ENCODE data around the gene HNRNPH2. TPM values are rescaled to one million over a fixed set of nuclear protein-coding genes. Genes with fewer than 3 reads are reported as not detected.

HNRNPH2 gene
- total and polyA plus RNA-seq, 5 donors: 53.3 to 69.4 (median 58.2) TPM

DNA sequence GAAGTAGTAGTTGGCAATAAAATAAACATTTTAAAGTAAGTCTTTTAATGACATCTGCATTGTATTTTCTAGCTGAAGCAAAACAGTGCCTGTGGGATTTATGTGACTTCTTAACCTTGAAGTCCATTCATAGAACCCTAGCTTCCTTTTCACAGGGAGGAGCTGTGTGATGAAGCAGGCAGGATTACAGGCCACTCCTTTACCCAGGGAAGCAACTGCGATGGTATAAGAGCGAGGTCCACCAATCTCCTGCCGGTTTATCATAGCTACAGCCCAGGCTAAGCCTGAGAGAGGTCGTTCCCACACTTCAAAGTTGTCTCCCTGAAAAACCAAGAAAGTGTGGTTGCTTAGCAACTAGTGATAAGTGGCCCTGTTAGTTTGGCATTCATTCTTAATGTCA is 10.2 kb upstream of the HNRNPH2 start:
- ATAC-seq: peak in 1 of 2 donors; percentile 67
- WGBS: 25% methylated on average over 4 of the region's 4 CpGs
- no peaks in the 10 kb centered on the region for H3K4me1 ChIP-seq (ENCODE audit: control insufficient read depth, insufficient read depth, low read length)
- no peaks in the 10 kb centered on the region for H3K27me3 ChIP-seq (ENCODE audit: control insufficient read depth, insufficient read depth)
- no peaks in the 10 kb centered on the region for H3K9me3 ChIP-seq (ENCODE audit: control insufficient read depth, low read length)
- H3K4me3 ChIP-seq (ENCODE audit: low read length): no peak overlapping the region
- H3K27ac ChIP-seq (ENCODE audit: low read length): no peak overlapping the region
- intact Hi-C loops (cut with DNase I): no loop called here
- no peak for DNase-seq

DNA sequence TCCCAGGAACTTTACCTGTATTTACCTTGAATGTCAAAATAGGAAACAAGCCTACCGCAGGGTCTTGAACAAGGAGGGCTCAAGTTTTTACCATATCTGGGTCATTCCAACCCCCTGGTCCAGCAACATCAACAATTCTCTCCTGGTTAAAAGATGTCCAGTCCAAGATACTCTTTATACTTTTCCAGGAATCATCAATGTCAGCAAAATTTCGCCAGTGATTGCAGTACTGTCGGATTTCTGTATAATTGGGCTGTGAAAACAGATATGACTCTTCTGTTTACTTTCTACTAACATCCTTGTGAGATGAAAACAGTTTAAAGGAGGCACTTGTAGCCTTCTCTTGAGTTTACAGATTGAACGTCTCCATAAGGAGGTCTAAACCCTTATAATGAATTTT is 9.3 kb upstream of the HNRNPH2 start:
- Histone ChIP-seq H3K27me3 (ENCODE audit: control insufficient read depth, insufficient read depth) (no peaks in the 10 kb centered on the region), H3K4me1 (ENCODE audit: control insufficient read depth, insufficient read depth, low read length) (no peaks in the 10 kb centered on the region), H3K4me3 (ENCODE audit: low read length) (no peak overlapping the region), H3K27ac (ENCODE audit: low read length) (no peak overlapping the region), H3K9me3 (ENCODE audit: control insufficient read depth, low read length) (no peaks in the 10 kb centered on the region)
- WGBS: 90% methylated on average over 4 of the region's 4 CpGs
- intact Hi-C loops (cut with DNase I): no loop called here
- DNase-seq: no peak
- ATAC-seq: no peak

DNA sequence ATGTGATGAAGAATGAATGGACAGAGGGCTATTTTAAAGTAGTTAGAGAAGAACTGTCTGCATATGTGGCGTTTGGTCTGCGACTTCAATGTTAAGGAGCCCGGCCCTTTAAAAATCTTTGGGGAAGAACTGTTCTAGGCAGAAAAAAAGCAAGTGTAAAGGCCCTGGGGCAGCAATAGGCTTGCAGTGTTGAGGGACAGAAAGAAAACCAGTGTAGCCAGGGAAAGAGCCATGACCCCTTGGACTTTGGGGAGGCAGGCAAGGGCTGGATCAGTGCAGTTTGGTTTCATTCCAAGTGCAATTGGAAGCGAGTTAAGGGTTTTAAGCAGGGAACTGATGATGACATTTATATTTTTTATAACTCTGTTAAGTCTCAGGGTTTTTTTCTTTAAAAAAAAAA is 8.2 kb upstream of the HNRNPH2 start:
- 95% methylated on average over 4 of the region's 4 CpGs for WGBS
- Histone ChIP-seq H3K4me1 (ENCODE audit: control insufficient read depth, insufficient read depth, low read length) (no peaks in the 10 kb centered on the region), H3K9me3 (ENCODE audit: control insufficient read depth, low read length) (no peaks in the 10 kb centered on the region), H3K4me3 (ENCODE audit: low read length) (no peak overlapping the region), H3K27me3 (ENCODE audit: control insufficient read depth, insufficient read depth) (no peaks in the 10 kb centered on the region), H3K27ac (ENCODE audit: low read length) (no peak overlapping the region)
- no peak for DNase-seq
- no peak for ATAC-seq
- intact Hi-C loops (cut with DNase I): no loop called here

DNA sequence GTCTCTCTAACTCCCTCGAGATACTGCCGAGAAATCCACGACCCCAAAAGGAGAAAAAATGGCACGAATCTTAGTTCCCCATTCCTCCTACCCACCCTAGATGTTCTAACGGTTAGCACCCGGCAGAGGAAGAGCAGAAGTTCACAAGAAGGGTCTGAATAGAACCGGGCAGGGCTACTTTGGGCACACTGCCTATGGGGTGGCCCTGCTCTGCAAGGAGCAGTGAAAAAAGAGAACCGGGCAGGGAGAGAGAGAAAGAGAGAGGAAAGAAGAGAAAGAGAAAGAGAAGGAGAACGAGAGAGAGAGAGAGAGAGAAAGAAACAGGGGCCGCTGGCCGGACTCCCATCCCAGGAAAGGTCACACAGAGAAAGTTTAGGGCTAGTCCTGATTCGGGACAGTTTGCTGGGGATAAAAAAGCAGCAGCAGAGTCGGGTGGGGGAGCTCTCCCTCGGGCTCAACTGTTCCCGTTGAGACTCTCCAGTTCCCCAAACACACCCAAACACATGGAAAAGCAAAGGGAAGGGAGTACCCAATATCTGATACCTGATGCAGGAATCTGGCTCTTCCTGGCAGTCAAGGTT is 765 bp upstream of the HNRNPH2 start:
- Histone ChIP-seq H3K4me3 (ENCODE audit: low read length) (peak overlapping the region; percentile 56), H3K27ac (ENCODE audit: low read length) (peak overlapping the region; percentile 49), H3K9me3 (ENCODE audit: control insufficient read depth, low read length) (no peaks in the 10 kb centered on the region), H3K27me3 (ENCODE audit: control insufficient read depth, insufficient read depth) (no peaks in the 10 kb centered on the region), H3K4me1 (ENCODE audit: control insufficient read depth, insufficient read depth, low read length) (no peaks in the 10 kb centered on the region)
- DNase-seq (no peak), ATAC-seq (peak in 1 of 2 donors; percentile 2)
- under 1% methylated on average over 15 of the region's 15 CpGs for WGBS
- intact Hi-C loops (cut with DNase I): no loop called here

DNA sequence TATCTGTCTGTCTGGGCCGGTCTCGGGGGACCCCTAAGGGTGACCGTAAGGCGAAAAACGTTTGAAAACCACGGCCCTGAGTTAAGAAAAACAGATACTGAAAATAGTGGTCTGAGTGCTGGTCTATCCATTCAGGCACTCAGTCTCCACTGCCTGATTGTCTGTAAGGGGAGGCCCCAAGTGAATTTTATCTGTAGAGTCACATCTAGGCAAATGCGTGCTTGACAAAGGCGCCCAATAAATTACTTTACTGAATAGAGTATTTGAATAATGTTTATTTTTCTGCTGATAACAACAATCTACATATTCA is 465 bp downstream of the HNRNPH2 start:
- Histone ChIP-seq H3K27ac (ENCODE audit: low read length) (peak overlapping the region; percentile 100), H3K4me3 (ENCODE audit: low read length) (peak overlapping the region; percentile 95), H3K27me3 (ENCODE audit: control insufficient read depth, insufficient read depth) (no peaks in the 10 kb centered on the region), H3K4me1 (ENCODE audit: control insufficient read depth, insufficient read depth, low read length) (no peaks in the 10 kb centered on the region), H3K9me3 (ENCODE audit: control insufficient read depth, low read length) (no peaks in the 10 kb centered on the region)
- under 1% methylated on average over 8 of the region's 8 CpGs for whole genome bisulfite sequencing
- ATAC-seq (no peak), DNase-seq (no peak)
- intact Hi-C loops (cut with DNase I): no loop called here

DNA sequence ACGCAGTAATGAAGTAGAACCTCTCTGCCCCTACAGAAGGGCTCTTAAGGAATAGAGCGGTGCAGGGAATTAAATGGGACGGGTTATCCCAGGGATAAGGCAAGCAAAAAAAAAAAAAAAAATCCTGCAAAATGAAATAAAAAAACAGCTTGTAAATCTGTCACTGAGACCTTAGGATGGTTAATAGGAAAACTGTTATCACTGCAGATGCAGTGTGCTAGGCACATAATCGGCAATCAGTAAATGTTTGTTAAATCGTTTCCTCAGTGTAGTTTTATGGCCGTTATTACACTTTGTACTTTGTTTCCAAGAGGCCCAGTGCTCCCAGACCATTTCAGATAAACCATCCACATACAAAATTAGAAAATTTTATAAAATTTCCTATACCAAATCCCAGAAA is 1.0 kb downstream of the HNRNPH2 start:
- Histone ChIP-seq H3K9me3 (ENCODE audit: control insufficient read depth, low read length) (no peaks in the 10 kb centered on the region), H3K4me1 (ENCODE audit: control insufficient read depth, insufficient read depth, low read length) (no peaks in the 10 kb centered on the region), H3K27me3 (ENCODE audit: control insufficient read depth, insufficient read depth) (no peaks in the 10 kb centered on the region), H3K4me3 (ENCODE audit: low read length) (peak overlapping the region; percentile 95), H3K27ac (ENCODE audit: low read length) (no peak overlapping the region)
- 2% methylated on average over 6 of the region's 6 CpGs for WGBS
- no peak for ATAC-seq
- intact Hi-C loops (cut with DNase I): no loop called here
- DNase-seq: no peak

DNA sequence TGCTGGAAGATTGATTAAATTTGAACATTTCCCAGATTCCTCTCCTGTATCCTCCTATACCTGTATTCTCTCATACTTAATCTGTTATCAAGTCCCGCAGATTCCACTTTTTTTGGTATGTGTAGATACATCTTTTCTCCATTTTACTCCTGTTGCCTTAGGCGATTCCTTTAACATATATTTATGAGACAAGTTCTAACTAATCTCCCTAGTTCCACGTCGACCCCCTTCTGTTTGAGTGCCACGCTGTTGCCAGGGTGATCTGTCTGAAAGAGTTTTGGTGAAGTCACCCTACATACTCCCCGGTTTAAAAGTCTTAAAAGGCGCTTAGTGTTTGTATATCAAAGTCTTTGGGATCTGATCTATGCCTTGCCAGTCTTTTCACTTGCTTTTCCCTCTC is 2.4 kb downstream of the HNRNPH2 start:
- H3K9me3 ChIP-seq (ENCODE audit: control insufficient read depth, low read length): no peaks in the 10 kb centered on the region
- intact Hi-C loops (cut with DNase I): loop anchor here in 1 of 4 donors (10.0 kb wide), 1 partner anchor 394 kb away; no protein-coding TSS in a partner anchor
- H3K27ac ChIP-seq (ENCODE audit: low read length): no peak overlapping the region
- WGBS: 31% methylated on average over 7 of the region's 7 CpGs
- ATAC-seq (no peak), DNase-seq (no peak)
- H3K27me3 ChIP-seq (ENCODE audit: control insufficient read depth, insufficient read depth): no peaks in the 10 kb centered on the region
- no peaks in the 10 kb centered on the region for H3K4me1 ChIP-seq (ENCODE audit: control insufficient read depth, insufficient read depth, low read length)
- no peak overlapping the region for H3K4me3 ChIP-seq (ENCODE audit: low read length)

DNA sequence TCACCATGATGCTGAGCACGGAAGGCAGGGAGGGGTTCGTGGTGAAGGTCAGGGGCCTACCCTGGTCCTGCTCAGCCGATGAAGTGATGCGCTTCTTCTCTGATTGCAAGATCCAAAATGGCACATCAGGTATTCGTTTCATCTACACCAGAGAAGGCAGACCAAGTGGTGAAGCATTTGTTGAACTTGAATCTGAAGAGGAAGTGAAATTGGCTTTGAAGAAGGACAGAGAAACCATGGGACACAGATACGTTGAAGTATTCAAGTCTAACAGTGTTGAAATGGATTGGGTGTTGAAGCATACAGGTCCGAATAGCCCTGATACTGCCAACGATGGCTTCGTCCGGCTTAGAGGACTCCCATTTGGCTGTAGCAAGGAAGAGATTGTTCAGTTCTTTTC is 4.0 kb downstream of the HNRNPH2 start:
- no peaks in the 10 kb centered on the region for H3K4me1 ChIP-seq (ENCODE audit: control insufficient read depth, insufficient read depth, low read length)
- no peak overlapping the region for H3K4me3 ChIP-seq (ENCODE audit: low read length)
- intact Hi-C loops (cut with DNase I): loop anchor here in 1 of 4 donors (10.0 kb wide), 1 partner anchor 393 kb away; no protein-coding TSS in a partner anchor
- H3K27me3 ChIP-seq (ENCODE audit: control insufficient read depth, insufficient read depth): no peaks in the 10 kb centered on the region
- peak overlapping the region; percentile 27 for H3K27ac ChIP-seq (ENCODE audit: low read length)
- 62% methylated on average over 10 of the region's 10 CpGs for WGBS
- ATAC-seq (no peak), DNase-seq (no peak)
- no peaks in the 10 kb centered on the region for H3K9me3 ChIP-seq (ENCODE audit: control insufficient read depth, low read length)

DNA sequence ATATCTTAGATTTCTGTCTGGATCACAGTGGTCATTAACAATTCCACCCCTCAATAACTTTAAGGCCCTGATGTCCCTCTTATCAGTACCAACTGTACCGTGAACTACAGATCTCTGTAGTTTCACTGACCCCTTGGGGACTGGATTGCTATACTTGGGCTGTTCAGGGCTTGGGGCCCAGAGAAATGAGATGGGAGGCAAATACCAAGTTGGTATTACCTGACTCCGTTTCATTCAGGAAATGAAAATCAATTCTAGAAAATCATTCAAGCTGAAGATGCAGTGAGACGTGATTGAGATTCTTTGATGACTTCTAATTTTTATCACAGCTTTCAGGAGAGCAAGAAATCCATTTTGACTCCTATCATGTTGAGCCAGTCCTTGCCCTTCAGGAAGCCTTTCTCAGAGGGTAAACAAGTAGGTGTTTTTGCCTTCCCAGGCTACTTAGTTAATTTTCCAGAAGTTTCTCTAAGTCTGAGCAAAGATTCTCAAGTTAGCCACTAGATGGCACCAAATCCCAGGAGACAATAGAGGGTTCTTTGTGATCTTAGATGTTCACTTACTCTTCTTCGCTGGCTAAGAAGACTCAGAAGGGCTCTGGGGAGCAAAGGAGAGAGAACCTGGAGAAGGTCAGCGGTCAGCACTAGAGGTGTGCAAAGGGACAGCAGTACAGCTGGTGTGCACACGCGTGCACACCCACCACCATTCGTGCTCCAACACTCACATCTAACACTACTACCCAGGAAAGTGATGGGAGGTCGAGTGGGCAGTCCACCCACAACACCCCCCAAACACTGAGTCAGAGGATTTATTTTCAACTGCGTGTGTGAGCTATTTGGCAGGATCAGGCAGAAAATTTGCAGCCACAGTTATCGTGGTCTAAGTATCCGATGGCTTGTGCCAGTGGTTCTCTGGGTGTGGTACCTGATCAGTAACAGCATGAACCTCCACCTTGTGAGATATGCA is 7.4 kb downstream of the HNRNPH2 start:
- H3K4me1 ChIP-seq (ENCODE audit: control insufficient read depth, insufficient read depth, low read length): no peaks in the 10 kb centered on the region
- peak in 1 of 3 donors; percentile 53 for DNase-seq
- 24% methylated on average over 12 of the region's 12 CpGs for WGBS

DNA sequence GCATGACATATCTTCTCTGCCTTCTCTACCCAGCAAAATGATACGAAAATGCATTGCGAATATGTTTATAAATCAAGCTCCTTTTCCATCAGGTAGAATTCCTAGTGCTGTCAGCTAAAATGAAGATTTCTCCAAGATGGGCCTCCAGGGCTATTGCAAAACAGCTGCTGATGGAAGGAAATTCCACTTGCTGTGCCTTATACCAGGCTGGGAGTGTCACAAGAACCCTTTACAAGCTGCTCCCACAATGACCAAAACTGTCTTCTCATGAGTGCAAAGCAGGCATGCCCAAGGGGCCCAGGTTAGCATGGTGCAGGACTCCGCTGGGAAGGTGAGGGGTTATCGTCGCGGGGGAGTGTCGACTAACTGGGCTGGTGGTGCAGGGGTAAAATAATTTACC is 8.7 kb downstream of the HNRNPH2 start:
- intact Hi-C loops (cut with DNase I): loop anchor here in 1 of 4 donors (10.0 kb wide), 1 partner anchor 388 kb away; no protein-coding TSS in a partner anchor
- no peak overlapping the region for H3K4me3 ChIP-seq (ENCODE audit: low read length)
- H3K4me1 ChIP-seq (ENCODE audit: control insufficient read depth, insufficient read depth, low read length): no peaks in the 10 kb centered on the region
- H3K9me3 ChIP-seq (ENCODE audit: control insufficient read depth, low read length): no peaks in the 10 kb centered on the region
- H3K27me3 ChIP-seq (ENCODE audit: control insufficient read depth, insufficient read depth): no peaks in the 10 kb centered on the region
- no peak for ATAC-seq
- 86% methylated on average over 7 of the region's 7 CpGs for WGBS
- no peak overlapping the region for H3K27ac ChIP-seq (ENCODE audit: low read length)
- no peak for DNase-seq

More for the DNA sequence above, 7.4 kb downstream of the HNRNPH2 start:
- H3K9me3 ChIP-seq (ENCODE audit: control insufficient read depth, low read length): no peaks in the 10 kb centered on the region
- intact Hi-C loops (cut with DNase I): loop anchor here in 1 of 4 donors (10.0 kb wide), 1 partner anchor 389 kb away; no protein-coding TSS in a partner anchor
- no peak overlapping the region for H3K27ac ChIP-seq (ENCODE audit: low read length)
- peak; percentile 34 to 52 for ATAC-seq
- no peak overlapping the region for H3K4me3 ChIP-seq (ENCODE audit: low read length)
- no peaks in the 10 kb centered on the region for H3K27me3 ChIP-seq (ENCODE audit: control insufficient read depth, insufficient read depth)

DNA sequence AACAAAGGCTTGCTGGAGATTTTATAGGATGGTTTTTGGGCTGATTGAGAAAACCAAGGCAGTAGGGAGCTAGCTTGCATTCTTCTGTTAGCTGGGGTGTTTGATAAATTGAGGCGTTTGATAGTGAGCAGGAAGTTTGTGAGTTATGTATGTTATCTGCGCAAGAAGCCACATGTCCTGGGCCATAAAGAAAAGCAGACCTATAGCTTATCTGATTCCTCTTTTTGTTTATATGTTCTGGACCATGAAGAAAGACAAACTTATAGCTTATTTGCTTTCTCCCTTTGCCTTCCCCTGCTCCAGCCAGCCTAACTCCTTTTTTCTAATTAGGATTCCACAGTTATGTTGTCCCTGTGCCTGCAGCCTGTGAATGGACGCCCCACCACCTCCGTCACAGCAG is 9.2 kb downstream of the HNRNPH2 start:
- Histone ChIP-seq H3K4me1 (ENCODE audit: control insufficient read depth, insufficient read depth, low read length) (no peaks in the 10 kb centered on the region), H3K4me3 (ENCODE audit: low read length) (peak overlapping the region; percentile 93), H3K27ac (ENCODE audit: low read length) (peak overlapping the region; percentile 98), H3K9me3 (ENCODE audit: control insufficient read depth, low read length) (no peaks in the 10 kb centered on the region), H3K27me3 (ENCODE audit: control insufficient read depth, insufficient read depth) (no peaks in the 10 kb centered on the region)
- no peak for ATAC-seq
- intact Hi-C loops (cut with DNase I): loop anchor here in 1 of 4 donors (10.0 kb wide), 1 partner anchor 388 kb away; no protein-coding TSS in a partner anchor
- DNase-seq: peak in 1 of 3 donors; percentile 43
- 54% methylated on average over 4 of the region's 4 CpGs for WGBS
